MM.1S (cell line): ENCODE data around the gene CACNA1E.

Experiments used
- DNase-seq: peaks from one replicate; pipeline ENCODE4 v3.0.0-alpha.2; 2015
- H2AFZ ChIP-seq: fragments of 300-600 bp; sonication (generic); 2 replicates; pipeline ENCODE4 v1.6.0; 2016; ENCODE audit warnings: antibody characterized with exemption, low read length
- H3F3A ChIP-seq: fragments of 300-600 bp; sonication (generic); 2 replicates; pipeline ENCODE4 v1.6.1; 2016; ENCODE audit warnings: mild to moderate bottlenecking, antibody characterized with exemption, low read length, moderate library complexity, mixed read lengths; ENCODE audit not compliant: insufficient read depth
- H3K27ac ChIP-seq: fragments of 300-600 bp; sonication (generic); 2 replicates; pipeline ENCODE4 v1.5.1; 2016; ENCODE audit warnings: mild to moderate bottlenecking, low read length
- H3K27me3 ChIP-seq: fragments of 300-600 bp; sonication (generic); replicated peaks from 2 replicates; pipeline ENCODE4 v1.6.0; 2016; ENCODE audit warnings: low read length; ENCODE audit not compliant: insufficient read depth
- H3K36me3 ChIP-seq: fragments of 300-600 bp; sonication (generic); replicated peaks from 2 replicates; pipeline ENCODE4 v1.6.1; 2016; ENCODE audit warnings: mild to moderate bottlenecking, low read length, mixed read lengths; ENCODE audit not compliant: insufficient read depth
- H3K4me1 ChIP-seq: fragments of 300-600 bp; sonication (generic); 2 replicates; pipeline ENCODE4 v1.6.1; 2016; ENCODE audit warnings: low read length, mixed read lengths
- H3K4me2 ChIP-seq: fragments of 300-600 bp; sonication (generic); 2 replicates; pipeline ENCODE4 v1.6.0; 2016; ENCODE audit warnings: low read depth, low read length
- H3K4me3 ChIP-seq: fragments of 300-600 bp; sonication (generic); 2 replicates; pipeline ENCODE4 v1.5.1; 2016; ENCODE audit warnings: low read length, mixed read lengths
- H3K79me2 ChIP-seq: fragments of 300-600 bp; sonication (generic); 2 replicates; pipeline ENCODE4 v1.6.1; 2016; ENCODE audit warnings: mixed run types, low read length, mixed read lengths
- H3K9ac ChIP-seq: fragments of 300-600 bp; sonication (generic); 2 replicates; pipeline ENCODE4 v1.6.1; 2016; ENCODE audit warnings: low read length, mixed read lengths
- H3K9me2 ChIP-seq: fragments of 300-600 bp; sonication (generic); replicated peaks from 2 replicates; pipeline ENCODE4 v1.6.1; 2016; ENCODE audit warnings: mild to moderate bottlenecking, low read length, mixed read lengths; ENCODE audit not compliant: insufficient read depth
- H3K9me3 ChIP-seq: fragments of 300-600 bp; sonication (generic); replicated peaks from 2 replicates; pipeline ENCODE4 v1.6.1; 2016; ENCODE audit warnings: mild to moderate bottlenecking, low read length, mixed read lengths; ENCODE audit not compliant: insufficient read depth
- H4K20me1 ChIP-seq: fragments of 300-600 bp; sonication (generic); 2 replicates; pipeline ENCODE4 v1.6.1; 2016; ENCODE audit warnings: mild to moderate bottlenecking, low read length, moderate library complexity, mixed read lengths; ENCODE audit not compliant: insufficient read depth
- EZH2 ChIP-seq: fragments of 300-600 bp; sonication (generic); optimal IDR thresholded peaks from 2 replicates; pipeline ENCODE3; 2017; ENCODE audit warnings: low read depth, mild to moderate bottlenecking, antibody characterized with exemption, low read length, mixed read lengths
- EZH2phosphoT487 ChIP-seq: fragments of 300-600 bp; sonication (generic); IDR thresholded peaks from 2 replicates; pipeline ENCODE4 v1.6.1; 2018; ENCODE audit warnings: antibody characterized with exemption, low read length
- TF ChIP-seq, protein P1 (sequence below): fragments of 300-600 bp; sonication (generic); IDR thresholded peaks from 2 replicates; pipeline ENCODE4 v1.5.1; 2016; ENCODE audit warnings: antibody characterized with exemption, low read length, mixed read lengths

Gene CACNA1E

DNA sequence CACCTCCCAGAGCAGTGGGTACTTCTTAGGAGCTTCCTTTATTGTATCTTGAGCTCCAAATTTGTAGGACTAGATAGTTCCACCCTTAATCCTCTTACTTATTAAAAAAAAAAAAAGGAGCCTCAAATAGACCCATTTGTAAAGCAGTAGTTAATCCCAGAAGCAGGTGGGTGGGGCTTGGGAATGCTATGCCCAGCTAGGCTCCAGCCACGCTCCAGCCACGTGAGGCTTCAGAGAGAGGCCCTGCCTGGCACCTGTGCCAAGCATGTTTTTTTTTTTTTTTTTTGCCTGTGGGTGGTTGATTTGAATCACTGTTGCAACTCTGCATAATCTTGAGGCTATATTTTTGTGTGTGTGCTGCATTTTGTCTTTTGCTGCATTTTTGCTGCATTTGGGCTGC is 7.0 kb downstream of the CACNA1E start:
- TF ChIP-seq EZH2 (no peak), EZH2phosphoT487 (no peak)
- TF ChIP-seq, protein P1, sequence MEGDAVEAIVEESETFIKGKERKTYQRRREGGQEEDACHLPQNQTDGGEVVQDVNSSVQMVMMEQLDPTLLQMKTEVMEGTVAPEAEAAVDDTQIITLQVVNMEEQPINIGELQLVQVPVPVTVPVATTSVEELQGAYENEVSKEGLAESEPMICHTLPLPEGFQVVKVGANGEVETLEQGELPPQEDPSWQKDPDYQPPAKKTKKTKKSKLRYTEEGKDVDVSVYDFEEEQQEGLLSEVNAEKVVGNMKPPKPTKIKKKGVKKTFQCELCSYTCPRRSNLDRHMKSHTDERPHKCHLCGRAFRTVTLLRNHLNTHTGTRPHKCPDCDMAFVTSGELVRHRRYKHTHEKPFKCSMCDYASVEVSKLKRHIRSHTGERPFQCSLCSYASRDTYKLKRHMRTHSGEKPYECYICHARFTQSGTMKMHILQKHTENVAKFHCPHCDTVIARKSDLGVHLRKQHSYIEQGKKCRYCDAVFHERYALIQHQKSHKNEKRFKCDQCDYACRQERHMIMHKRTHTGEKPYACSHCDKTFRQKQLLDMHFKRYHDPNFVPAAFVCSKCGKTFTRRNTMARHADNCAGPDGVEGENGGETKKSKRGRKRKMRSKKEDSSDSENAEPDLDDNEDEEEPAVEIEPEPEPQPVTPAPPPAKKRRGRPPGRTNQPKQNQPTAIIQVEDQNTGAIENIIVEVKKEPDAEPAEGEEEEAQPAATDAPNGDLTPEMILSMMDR: no peak
- Histone ChIP-seq H3K4me3 (no peak overlapping the region), H3K79me2 (no peaks in the 10 kb centered on the region), H3K36me3 (no peaks in the 10 kb centered on the region), H3K9ac (no peak overlapping the region), H3K9me3 (no peaks in the 10 kb centered on the region), H3K27ac (no peak overlapping the region), H4K20me1 (no peaks in the 10 kb centered on the region), H3K4me1 (0 out of 2 replicates have a peak, but pooled peaks cover 5% of the 10 kb centered on the region), H3K9me2 (no peaks in the 10 kb centered on the region), H3K4me2 (no peak overlapping the region), H3F3A (no peaks in the 10 kb centered on the region), H2AFZ (no peak overlapping the region), H3K27me3 (no peaks in the 10 kb centered on the region)
- no peak for DNase-seq

- H3K9ac ChIP-seq: no peak overlapping the region
- TF ChIP-seq, protein P1: no peak
- TF ChIP-seq EZH2phosphoT487 (no peak), EZH2 (no peak)
- H3F3A ChIP-seq: no peaks in the 10 kb centered on the region
- no peak overlapping the region for H3K4me2 ChIP-seq
- DNase-seq: no peak
- no peaks in the 10 kb centered on the region for H4K20me1 ChIP-seq
- no peak overlapping the region for H3K4me3 ChIP-seq
- H3K4me1 ChIP-seq: 0 out of 2 replicates have a peak, but pooled peaks cover 4% of the 10 kb centered on the region
- no peaks in the 10 kb centered on the region for H3K79me2 ChIP-seq
- no peaks in the 10 kb centered on the region for H3K9me3 ChIP-seq
- H3K36me3 ChIP-seq: no peaks in the 10 kb centered on the region
- H3K27me3 ChIP-seq: no peaks in the 10 kb centered on the region
- H3K9me2 ChIP-seq: no peaks in the 10 kb centered on the region
- H3K27ac ChIP-seq: no peak overlapping the region
- H2AFZ ChIP-seq: no peak overlapping the region
Observed at GRCh38 chr1:181490740-181491712, 7.7 kb downstream of the CACNA1E start.

- Histone ChIP-seq H3K4me2 (no peak overlapping the region), H3F3A (no peaks in the 10 kb centered on the region), H3K36me3 (no peaks in the 10 kb centered on the region), H3K9ac (no peak overlapping the region), H3K79me2 (no peaks in the 10 kb centered on the region), H3K27ac (no peak overlapping the region), H3K4me3 (no peak overlapping the region), H3K4me1 (no peaks in the 10 kb centered on the region), H3K27me3 (no peaks in the 10 kb centered on the region), H4K20me1 (no peaks in the 10 kb centered on the region), H2AFZ (no peak overlapping the region), H3K9me2 (no peaks in the 10 kb centered on the region), H3K9me3 (no peaks in the 10 kb centered on the region)
- TF ChIP-seq EZH2 (no peak), EZH2phosphoT487 (no peak)
- TF ChIP-seq, protein P1: no peak
- no peak for DNase-seq
Observed at GRCh38 chr1:181493166-181493565, 9.8 kb downstream of the CACNA1E start.
